ENCODE measurements around the gene TMEM123. TPM values are rescaled to one million over a fixed set of nuclear protein-coding genes. Genes with fewer than 3 reads are reported as not detected.

Gene TMEM123
- total RNA-seq, 1 donor from 2014 or later = 70.2 TPM

GRCh38 chr11:102431404-102431803, 21.2 kb downstream of the TMEM123 start:
- H3K27me3 ChIP-seq (ENCODE audit: low read depth) = no peaks in the 10 kb centered on the region
- TF ChIP-seq CTCF (IDR thresholded peaks at IDR 0.05; ENCODE audit: borderline replicate concordance) = no peak
- intact Hi-C loops (cut with micrococcal nuclease) = no loop called here
- peaks cover 34% of the 10 kb centered on the region for H3K4me1 ChIP-seq
- H3K9me3 ChIP-seq (replicated peaks) = no peaks in the 10 kb centered on the region
- peaks cover 13% of the 10 kb centered on the region for H3K36me3 ChIP-seq
- H3K27ac ChIP-seq (replicated peaks) = no peak overlapping the region
- DNase-seq = no peak
- no peak overlapping the region for H3K4me3 ChIP-seq

DNA sequence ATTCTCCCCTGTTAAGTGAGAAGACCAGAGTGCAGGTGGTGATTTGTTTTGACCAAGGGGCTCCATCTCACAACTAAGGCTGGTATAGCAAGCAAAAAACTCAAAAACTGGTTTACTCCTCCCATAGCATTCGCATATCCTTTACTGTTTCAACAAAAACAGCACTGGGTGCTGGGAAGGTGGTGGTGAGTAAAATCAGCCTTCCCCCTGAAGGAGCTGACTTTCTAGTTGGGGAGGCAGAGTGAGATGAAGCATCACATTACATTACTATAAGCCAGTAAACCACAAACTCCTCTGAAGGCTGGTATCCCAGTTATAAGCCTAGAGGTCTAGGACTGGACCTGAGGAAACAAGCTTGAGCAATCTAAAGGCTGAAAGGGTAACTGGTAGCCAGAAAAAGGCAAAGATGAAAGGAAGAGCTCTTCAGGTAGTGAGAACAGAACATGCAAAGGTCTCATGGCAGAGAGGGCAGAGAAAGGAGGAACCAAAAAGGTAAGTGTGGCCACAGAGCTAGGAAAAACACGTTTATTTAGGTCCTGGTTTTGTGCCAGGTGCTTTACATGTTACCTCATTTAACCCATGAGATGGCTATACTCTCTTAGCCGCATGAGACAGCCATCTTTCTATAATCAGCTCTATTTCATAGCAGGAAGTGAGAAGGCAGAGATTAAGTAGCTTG, 22.3 kb downstream of the TMEM123 start:
- H3K36me3 ChIP-seq = peaks cover 13% of the 10 kb centered on the region
- intact Hi-C loops (cut with micrococcal nuclease) = no loop called here
- H3K27ac ChIP-seq (replicated peaks) = no peak overlapping the region
- no peak for TF ChIP-seq CTCF (IDR thresholded peaks at IDR 0.05; ENCODE audit: borderline replicate concordance)
- no peak for DNase-seq
- H3K27me3 ChIP-seq (ENCODE audit: low read depth) = no peaks in the 10 kb centered on the region
- peaks cover 44% of the 10 kb centered on the region for H3K4me1 ChIP-seq
- H3K9me3 ChIP-seq (replicated peaks) = no peaks in the 10 kb centered on the region
- H3K4me3 ChIP-seq = no peak overlapping the region

DNA sequence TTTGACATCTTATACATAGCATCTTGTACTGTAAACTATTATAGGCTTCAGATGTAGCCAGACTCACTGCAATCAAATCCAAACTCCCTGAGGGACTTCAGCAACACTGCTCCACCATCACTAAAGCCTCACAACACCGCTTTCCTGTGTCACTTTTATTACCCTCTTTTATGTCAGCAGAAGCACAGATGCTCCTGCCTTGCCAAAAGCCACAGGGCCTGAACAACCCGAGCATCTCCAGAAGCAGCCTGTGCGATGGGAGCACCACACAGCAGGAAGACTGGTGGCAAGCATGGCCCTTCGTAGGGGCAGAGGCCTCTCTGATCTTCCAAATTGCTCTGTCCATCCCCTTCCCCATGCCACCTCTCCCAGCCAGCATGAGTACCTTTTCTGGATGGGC, 22.9 kb downstream of the TMEM123 start:
- DNase-seq = no peak
- intact Hi-C loops (cut with micrococcal nuclease) = no loop called here
- TF ChIP-seq CTCF (IDR thresholded peaks at IDR 0.05; ENCODE audit: borderline replicate concordance) = no peak
- Histone ChIP-seq H3K9me3 (replicated peaks) (no peaks in the 10 kb centered on the region), H3K27me3 (ENCODE audit: low read depth) (no peaks in the 10 kb centered on the region), H3K36me3 (peaks cover 13% of the 10 kb centered on the region), H3K4me1 (peaks cover 44% of the 10 kb centered on the region), H3K27ac (replicated peaks) (no peak overlapping the region), H3K4me3 (no peak overlapping the region)

DNA sequence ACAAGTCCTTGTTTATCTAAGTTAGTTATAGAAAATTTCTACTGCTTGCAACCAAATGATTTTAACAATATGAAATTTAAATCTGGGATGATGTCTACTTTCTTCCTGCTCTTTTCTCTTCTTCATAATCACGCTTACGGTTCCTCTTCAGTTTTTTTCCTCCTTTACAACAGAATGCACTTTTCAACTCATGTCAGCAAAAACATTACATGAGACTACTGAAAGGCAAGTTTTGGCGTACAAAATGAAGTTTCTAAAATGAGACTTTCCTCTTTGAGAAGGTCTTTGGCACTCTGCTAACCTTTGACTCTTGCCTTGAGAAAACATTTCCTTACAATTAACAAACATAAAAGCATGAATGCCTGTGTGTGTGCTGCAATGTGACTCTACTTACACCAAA, 23.3 kb downstream of the TMEM123 start:
- no peaks in the 10 kb centered on the region for H3K27me3 ChIP-seq (ENCODE audit: low read depth)
- no peak overlapping the region for H3K27ac ChIP-seq (replicated peaks)
- intact Hi-C loops (cut with micrococcal nuclease) = no loop called here
- no peak for DNase-seq
- H3K9me3 ChIP-seq (replicated peaks) = no peaks in the 10 kb centered on the region
- H3K36me3 ChIP-seq = peaks cover 13% of the 10 kb centered on the region
- peaks cover 44% of the 10 kb centered on the region for H3K4me1 ChIP-seq
- TF ChIP-seq CTCF (IDR thresholded peaks at IDR 0.05; ENCODE audit: borderline replicate concordance) = no peak
- no peak overlapping the region for H3K4me3 ChIP-seq

DNA sequence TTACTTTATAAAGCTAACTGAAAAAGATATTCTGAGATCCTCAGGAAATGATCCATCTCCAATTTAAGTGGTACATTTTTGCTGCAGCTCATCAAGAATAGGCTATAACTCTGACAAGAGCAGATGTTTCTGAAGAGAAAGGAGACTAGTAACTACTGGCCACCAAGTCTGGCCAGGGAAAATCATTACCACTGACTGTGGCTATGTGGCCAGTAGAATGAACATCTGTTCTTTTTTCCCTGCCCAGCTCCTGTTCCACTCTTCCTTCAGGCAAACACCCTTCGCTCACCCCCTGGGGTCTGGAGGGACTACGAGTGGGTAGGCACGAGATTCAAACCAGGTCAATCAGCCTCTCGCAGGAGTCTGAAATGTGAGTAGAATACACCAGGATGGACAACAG, 23.9 kb downstream of the TMEM123 start:
- TF ChIP-seq CTCF (IDR thresholded peaks at IDR 0.05; ENCODE audit: borderline replicate concordance) = no peak
- intact Hi-C loops (cut with micrococcal nuclease) = no loop called here
- Histone ChIP-seq H3K36me3 (peaks cover 13% of the 10 kb centered on the region), H3K27ac (replicated peaks) (no peak overlapping the region), H3K9me3 (replicated peaks) (no peaks in the 10 kb centered on the region), H3K4me1 (peaks cover 44% of the 10 kb centered on the region), H3K4me3 (no peak overlapping the region), H3K27me3 (ENCODE audit: low read depth) (no peaks in the 10 kb centered on the region)
- DNase-seq = no peak
